T-helper 17 cell (primary cell): Measurements from ENCODE around the gene PPP1R2. TPM values are rescaled to one million over a fixed set of nuclear protein-coding genes. Genes with fewer than 3 reads are reported as not detected.
"Not testable (repeated sequence)": the region's sequence is repeated elsewhere in the genome, so short reads cannot be mapped to it uniquely, and the experiment has no call there.

Experiments
- ATAC-seq: fragments of 150-1000 bp; cut with Tn5 transposase; 2 replicates; pipeline ENCODE4 v1.10.0; 2021; ENCODE audit warnings: mild to moderate bottlenecking, moderate library complexity
- DNase-seq, 3 donors: peaks; one replicate each; pipeline versions ENCODE4 v3.0.0 to v3.0.0-alpha.2; 2020 to 2021
- H3K9me3 ChIP-seq: one replicate; pipeline ENCODE4 v1.7.0; 2013; ENCODE audit warnings: low read length, mild to moderate bottlenecking; ENCODE audit not compliant: control insufficient read depth, poor library complexity, severe bottlenecking
- H3K27ac Mint-ChIP-seq: one replicate; pipeline ENCODE4 v1.8.0; 2022; ENCODE audit warnings: mild to moderate bottlenecking, moderate library complexity, mixed read lengths
- H3K27me3 Mint-ChIP-seq: one replicate; pipeline ENCODE4 v1.8.0; 2022; ENCODE audit warnings: mixed read lengths
- H3K36me3 Mint-ChIP-seq: one replicate; pipeline ENCODE4 v1.8.0; 2022; ENCODE audit warnings: low read depth, mixed read lengths
- H3K4me1 Mint-ChIP-seq: one replicate; pipeline ENCODE4 v1.8.0; 2022; ENCODE audit warnings: mild to moderate bottlenecking, mixed read lengths
- H3K4me3 Mint-ChIP-seq: one replicate; pipeline ENCODE4 v1.8.0; 2022; ENCODE audit warnings: mild to moderate bottlenecking, moderate library complexity, mixed read lengths
- total RNA-seq, 4 donors: library from RNA in 2 of 4; stranded (reverse) in 2 of 4; gene quantifications; one replicate each; pipeline ENCODE4 v1.2.3 and lab custom pipeline; 2022 to 2026

Gene PPP1R2
- total RNA-seq (100 to 1,000 TPM; 135 to 141 TPM), total RNA-seq (lab: John Stamatoyannopoulos, UW) (150 to 236 reads per million in 2 donors)

DNA sequence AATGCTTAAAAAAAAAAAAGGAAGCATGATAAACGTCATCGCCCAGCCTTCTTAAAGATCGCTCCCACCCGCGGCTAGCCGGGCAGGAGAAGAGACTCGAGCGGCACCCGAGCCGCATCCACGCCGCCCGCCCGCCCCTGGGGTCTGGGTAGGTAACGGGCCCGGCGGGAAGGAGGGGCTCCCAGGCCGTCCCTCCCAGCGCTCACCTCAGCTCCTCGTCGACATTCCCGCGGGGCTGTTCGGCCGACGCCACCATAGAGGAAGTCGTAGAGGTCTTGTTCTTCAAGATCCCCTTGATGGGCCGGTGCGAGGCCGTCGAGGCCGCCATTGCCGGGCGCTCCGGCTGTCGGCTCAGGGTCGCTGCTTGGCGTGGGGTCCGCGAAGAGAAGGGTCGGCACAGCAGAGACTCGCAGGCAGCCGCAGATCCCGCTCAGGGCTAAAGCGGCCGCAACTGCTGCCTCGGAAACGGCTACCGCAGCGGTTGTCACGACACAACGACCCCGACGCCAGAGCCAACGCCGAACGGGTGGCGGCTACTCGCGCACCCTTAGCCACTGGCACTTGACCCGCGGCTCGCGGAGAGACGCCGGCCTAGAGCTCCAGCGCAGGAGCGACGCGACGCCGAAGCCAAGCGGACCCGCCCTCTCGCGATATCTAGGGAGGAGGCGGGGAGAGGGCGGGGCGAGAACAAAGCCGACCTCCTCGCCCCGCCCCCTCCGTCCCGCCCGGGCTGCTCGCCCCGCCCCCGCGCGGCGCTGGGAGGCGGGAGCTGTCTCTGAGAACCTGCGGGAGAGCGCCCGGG, at the start of gene PPP1R2:
Gene PPP1R2, minus strand, starts transcription at position 628 of the 802 bp plus-strand sequence. Its CDS starts 300 bp downstream, at position 328.
- no peaks in the 10 kb centered on the region for H3K27me3 Mint-ChIP-seq
- peak within 1 kb of the TSS; percentile 93 for H3K4me3 Mint-ChIP-seq
- H3K9me3 ChIP-seq = no peaks in the 10 kb centered on the region
- H3K27ac Mint-ChIP-seq = peak within 1 kb of the TSS; percentile 98
- peak; percentile 90 to 97 (median 93) for DNase-seq
- ATAC-seq = peak; percentile 83
- H3K36me3 Mint-ChIP-seq = peaks cover 3% of the 10 kb centered on the region
- H3K4me1 Mint-ChIP-seq = peaks cover 60% of the 10 kb centered on the region

DNA sequence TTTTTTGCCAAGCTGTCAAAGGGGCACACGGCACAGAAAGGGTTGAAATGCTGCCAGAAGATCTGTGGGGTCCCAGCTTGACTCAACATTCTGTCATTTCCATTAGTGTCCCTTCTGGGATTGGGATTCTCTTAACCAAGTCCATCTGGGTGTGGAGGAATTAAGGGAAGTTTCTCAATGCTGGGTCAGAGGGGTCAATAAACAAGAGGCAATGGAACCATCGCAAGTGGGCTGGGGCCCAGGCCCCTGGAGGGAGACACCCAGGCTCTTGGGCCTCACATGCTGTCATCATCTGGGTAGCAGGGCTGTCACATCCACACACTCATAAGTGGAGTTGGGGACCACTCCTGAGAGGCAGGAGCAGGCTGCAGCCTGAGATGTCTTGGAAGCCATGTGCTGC, 48.7 kb upstream of the PPP1R2 start:
- no peaks in the 10 kb centered on the region for H3K36me3 Mint-ChIP-seq
- peaks cover 2% of the 10 kb centered on the region for H3K4me1 Mint-ChIP-seq
- H3K9me3 ChIP-seq = peaks cover 2% of the 10 kb centered on the region
- ATAC-seq (no peak), DNase-seq (no peak)
- no peaks in the 10 kb centered on the region for H3K27me3 Mint-ChIP-seq
- no peak overlapping the region for H3K4me3 Mint-ChIP-seq
- no peak overlapping the region for H3K27ac Mint-ChIP-seq

DNA sequence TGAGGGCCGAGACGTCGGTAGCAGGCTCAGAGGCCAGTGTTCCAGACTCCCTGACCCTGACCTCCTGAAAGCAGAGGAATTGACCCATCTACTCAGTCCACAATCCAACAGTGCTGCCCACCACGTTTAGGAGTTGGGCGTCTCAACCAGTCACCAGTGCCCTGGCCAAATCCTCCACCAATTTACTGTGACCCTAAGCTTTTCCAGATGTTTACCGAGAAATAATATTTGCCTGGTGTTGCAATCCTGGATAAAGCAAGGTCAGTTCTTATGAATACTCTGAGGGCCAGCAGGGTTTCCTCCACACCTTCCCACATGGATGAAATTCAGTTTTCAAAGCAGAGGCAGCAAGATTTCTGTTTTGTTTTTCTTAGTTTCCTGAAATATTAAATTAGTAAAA, 48.1 kb upstream of the PPP1R2 start:
- Mint-ChIP-seq H3K4me1 (peaks cover 5% of the 10 kb centered on the region), H3K27ac (no peak overlapping the region), H3K27me3 (no peaks in the 10 kb centered on the region), H3K4me3 (no peak overlapping the region), H3K36me3 (no peaks in the 10 kb centered on the region)
- H3K9me3 ChIP-seq = peaks cover 2% of the 10 kb centered on the region
- no peak for DNase-seq
- ATAC-seq = no peak

DNA sequence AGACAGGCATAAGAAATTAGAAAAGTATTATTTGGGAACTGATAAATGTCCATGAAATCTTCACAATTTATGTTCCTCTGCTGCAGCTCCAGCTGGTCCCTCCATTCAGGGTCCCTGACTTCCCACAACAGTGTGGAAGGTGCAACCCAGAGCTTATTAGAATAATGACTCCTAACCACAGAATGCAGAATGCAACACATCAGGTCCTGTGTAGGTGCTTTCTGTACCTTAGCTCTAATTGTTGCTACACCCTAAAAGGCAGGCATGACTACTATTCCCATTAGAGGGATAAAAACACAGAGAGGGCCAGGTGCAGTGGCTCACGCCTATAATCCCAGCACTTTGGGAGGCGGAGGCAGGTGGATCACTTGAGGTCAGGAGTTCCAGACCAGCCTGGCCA, 47.3 kb upstream of the PPP1R2 start:
- H3K27ac Mint-ChIP-seq, H3K36me3 Mint-ChIP-seq, H3K4me1 Mint-ChIP-seq, H3K4me3 Mint-ChIP-seq, DNase-seq, H3K9me3 ChIP-seq, H3K27me3 Mint-ChIP-seq, ATAC-seq: not testable (repeated sequence)

DNA sequence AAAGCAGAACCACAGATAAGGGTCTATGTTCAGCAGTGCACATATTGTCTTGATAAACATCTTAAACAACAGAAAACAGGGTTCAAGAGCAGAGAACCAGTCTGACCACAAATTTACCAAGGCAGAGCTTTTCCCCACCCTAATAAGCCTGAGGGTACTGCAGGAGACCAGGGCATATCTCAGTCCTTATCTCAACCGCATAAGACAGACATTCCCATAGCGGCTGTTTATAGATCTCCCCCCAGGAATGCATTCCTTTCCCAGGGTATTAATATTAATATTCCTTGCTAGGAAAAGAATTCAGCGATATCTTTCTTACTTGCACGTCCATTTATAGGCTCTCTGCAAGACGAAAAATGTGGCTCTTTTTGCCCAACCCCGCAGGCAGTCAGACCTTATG, 46.7 kb upstream of the PPP1R2 start:
- not testable (repeated sequence) for ATAC-seq, H3K36me3 Mint-ChIP-seq, H3K4me1 Mint-ChIP-seq, H3K27ac Mint-ChIP-seq, DNase-seq, H3K9me3 ChIP-seq, H3K4me3 Mint-ChIP-seq, H3K27me3 Mint-ChIP-seq

DNA sequence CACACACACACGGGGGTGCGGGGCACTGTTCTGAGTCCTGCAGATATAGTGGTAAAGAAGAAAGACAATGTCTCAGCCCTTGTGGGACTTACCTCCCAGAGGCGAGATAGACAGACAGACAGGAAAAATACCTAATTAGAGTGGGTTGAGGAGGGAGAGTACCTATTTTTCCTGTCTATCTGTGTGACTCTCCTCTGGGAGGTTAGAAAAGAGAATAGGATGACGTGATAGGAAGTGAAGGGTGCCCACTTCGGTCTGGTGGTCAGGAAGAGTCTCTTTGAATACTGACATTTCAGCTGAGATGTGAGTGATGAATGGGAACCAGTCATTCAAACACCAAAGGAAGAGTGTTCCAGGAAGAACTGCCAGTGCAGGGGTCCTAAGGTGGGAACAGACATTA, 44.7 kb upstream of the PPP1R2 start:
- Mint-ChIP-seq H3K27ac (no peak overlapping the region), H3K27me3 (no peaks in the 10 kb centered on the region), H3K4me1 (peaks cover 6% of the 10 kb centered on the region), H3K4me3 (no peak overlapping the region), H3K36me3 (no peaks in the 10 kb centered on the region)
- DNase-seq (no peak), ATAC-seq (no peak)
- H3K9me3 ChIP-seq = peaks cover 2% of the 10 kb centered on the region

DNA sequence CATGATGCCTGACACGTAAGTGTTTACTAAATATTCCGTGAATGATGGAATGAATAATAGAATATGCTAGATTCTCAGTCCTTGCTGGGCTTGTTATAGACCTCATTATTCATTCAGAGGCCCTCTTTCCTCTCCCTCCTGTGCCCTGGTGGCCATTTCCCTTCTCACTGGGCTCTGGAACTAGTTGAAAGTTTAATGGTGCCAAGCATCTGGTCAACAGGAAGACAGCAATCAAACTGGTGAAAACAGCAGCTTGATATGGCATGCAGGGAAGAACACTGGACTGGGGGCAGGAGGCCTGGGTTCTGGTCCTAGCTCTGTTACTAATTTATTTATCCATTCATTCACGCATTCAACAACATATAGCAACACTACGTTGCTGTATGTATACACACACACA, 44.3 kb upstream of the PPP1R2 start:
- Mint-ChIP-seq H3K27ac (no peak overlapping the region), H3K4me1 (peaks cover 3% of the 10 kb centered on the region), H3K36me3 (no peaks in the 10 kb centered on the region), H3K4me3 (no peak overlapping the region), H3K27me3 (no peaks in the 10 kb centered on the region)
- DNase-seq = no peak
- peaks cover 2% of the 10 kb centered on the region for H3K9me3 ChIP-seq
- ATAC-seq = no peak

DNA sequence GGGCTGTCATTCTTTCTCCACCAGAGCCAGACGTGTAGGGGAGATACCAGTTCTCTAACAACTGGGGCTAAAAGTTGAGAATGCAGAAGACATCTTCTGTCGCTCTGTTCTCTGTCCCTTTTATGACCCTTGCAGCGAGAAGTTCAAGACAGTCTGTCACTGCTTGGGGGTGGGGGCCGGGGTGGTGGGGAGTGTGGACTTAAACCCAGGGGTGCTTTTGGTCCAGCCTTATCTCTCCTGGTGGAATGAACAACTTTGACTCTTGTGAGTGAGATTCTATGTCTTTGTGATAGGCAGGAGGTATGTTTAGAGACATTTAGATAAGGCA, 41.4 kb upstream of the PPP1R2 start:
- no peak for DNase-seq
- peaks cover 2% of the 10 kb centered on the region for H3K9me3 ChIP-seq
- Mint-ChIP-seq H3K27ac (no peak overlapping the region), H3K4me3 (no peak overlapping the region), H3K27me3 (no peaks in the 10 kb centered on the region), H3K4me1 (peaks cover 5% of the 10 kb centered on the region), H3K36me3 (no peaks in the 10 kb centered on the region)
- ATAC-seq = no peak

DNA sequence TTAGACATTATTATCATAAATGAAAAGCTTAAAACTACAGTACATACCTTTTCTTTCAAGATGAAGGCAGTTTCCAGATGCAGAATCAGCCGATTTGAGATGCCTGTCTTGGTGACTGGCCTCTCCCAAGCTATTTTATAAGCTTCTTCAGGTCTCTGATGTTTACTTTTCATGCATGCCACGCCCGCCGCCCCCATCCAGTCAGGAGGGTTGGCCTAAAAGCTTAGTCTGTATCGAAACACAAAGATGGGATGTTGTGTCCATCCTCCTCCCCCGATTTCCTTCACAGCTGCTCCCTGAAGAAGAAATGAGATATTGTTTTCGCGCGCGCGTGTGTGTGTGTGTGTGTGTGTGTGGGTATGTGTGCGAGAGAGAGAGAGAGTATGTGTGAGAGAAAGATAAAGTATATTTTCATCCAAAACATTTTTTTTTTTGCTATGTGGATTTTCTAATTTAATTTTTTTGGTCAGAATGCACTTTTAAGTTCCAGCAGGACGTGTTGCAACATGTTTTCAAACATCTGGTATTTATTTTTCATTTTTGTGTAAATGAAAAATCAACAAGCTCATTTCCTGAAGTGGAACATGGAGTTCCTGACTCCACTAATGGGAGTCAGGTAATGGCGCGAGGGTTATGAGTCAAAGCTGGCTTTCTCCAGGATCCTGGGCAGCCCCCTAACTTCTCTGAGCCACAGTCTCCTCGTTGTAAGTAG, 40.9 kb upstream of the PPP1R2 start, which contains the start of gene APOD:
Gene APOD, minus strand, starts transcription at position 110 of the 712 bp plus-strand sequence. CDS start 4,479 bp downstream, outside the sequence.
- Mint-ChIP-seq H3K27me3 (no peaks in the 10 kb centered on the region), H3K27ac (no peak within 1 kb of the TSS), H3K36me3 (no peaks in the 10 kb centered on the region), H3K4me1 (peaks cover 5% of the 10 kb centered on the region), H3K4me3 (no peak within 1 kb of the TSS)
- peaks cover 2% of the 10 kb centered on the region for H3K9me3 ChIP-seq
- ATAC-seq (no peak), DNase-seq (no peak)

DNA sequence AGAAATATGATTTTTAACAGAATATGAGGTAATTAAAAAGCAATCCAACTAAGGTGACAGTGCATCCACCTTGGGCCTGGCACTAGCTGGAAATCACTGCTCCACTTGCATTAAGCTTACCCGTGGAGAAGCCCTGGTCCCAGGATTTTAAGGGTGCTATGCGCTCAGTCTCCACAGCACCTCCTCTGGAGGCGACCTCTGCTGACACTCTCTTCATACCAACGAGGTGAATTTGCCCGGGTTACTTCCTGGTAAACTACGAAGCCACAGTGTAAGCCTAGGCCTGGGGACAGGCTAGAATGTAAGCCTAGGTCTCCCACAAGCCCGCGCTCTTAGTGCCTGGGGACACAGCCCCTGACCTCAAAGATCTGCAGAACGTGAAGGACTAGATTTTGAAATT, 39.8 kb upstream of the PPP1R2 start:
- Mint-ChIP-seq H3K27ac (no peak overlapping the region), H3K36me3 (no peaks in the 10 kb centered on the region), H3K4me1 (peaks cover 5% of the 10 kb centered on the region), H3K4me3 (no peak overlapping the region), H3K27me3 (no peaks in the 10 kb centered on the region)
- H3K9me3 ChIP-seq = no peaks in the 10 kb centered on the region
- DNase-seq (no peak), ATAC-seq (no peak)

DNA sequence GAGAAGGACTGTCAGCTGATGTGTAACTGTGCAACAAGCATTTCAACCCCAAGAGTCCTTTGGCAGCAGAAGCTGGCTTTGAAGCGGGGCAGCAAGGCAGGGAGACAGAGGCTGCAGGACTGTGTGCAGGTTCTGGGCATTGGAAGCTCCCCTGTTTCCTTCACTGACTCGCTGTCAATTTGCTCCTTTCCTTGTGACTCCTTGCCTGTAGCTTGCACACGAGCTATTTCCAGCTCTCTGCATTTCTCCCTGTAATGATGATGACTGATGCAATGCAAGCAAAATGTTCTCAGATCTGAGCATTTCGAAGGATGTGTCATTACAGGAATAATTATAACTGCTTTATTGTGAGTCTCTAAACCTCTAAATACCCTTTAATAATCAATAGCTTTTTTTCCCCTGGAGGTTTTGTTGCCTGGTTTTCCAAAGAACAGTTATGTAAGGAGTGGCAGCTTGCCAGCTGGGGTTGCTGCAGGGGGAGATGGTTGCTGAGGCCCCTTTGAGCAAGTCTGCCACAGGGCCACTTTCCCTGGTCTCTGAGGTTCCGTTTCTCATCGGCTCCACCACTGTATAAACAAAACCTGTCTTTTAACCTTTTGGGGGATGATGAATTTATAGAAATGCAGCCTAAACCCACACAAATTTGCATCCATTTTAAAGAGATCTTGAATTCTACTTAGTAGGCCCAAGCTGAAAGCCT, 37.8 kb upstream of the PPP1R2 start:
- Mint-ChIP-seq H3K4me1 (peaks cover 6% of the 10 kb centered on the region), H3K27ac (no peak overlapping the region), H3K36me3 (no peaks in the 10 kb centered on the region), H3K4me3 (no peak overlapping the region), H3K27me3 (no peaks in the 10 kb centered on the region)
- ATAC-seq (no peak), DNase-seq (no peak)
- no peaks in the 10 kb centered on the region for H3K9me3 ChIP-seq

DNA sequence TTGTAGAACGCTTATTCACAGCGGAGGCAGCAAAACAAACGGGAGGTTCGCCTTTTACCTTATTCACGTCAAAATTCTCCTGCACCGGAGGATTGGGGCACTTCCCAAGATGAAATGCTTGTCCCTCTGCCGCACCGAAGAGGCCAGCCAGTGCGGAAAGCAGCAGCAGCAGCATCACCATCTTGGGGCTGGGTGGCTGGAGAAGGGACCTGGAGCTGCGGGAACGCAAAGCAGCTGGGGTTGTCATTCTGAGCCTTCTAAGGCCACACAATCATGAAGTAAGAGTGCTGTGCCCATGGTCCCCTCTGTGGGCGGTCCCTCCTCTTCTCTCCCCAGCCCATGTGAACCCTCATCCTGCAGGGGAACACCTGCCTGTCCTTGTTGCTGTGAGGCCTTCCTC, 36.2 kb upstream of the PPP1R2 start:
- H3K9me3 ChIP-seq = no peaks in the 10 kb centered on the region
- DNase-seq = no peak
- H3K4me3 Mint-ChIP-seq = no peak overlapping the region
- no peaks in the 10 kb centered on the region for H3K27me3 Mint-ChIP-seq
- no peak overlapping the region for H3K27ac Mint-ChIP-seq
- no peaks in the 10 kb centered on the region for H3K36me3 Mint-ChIP-seq
- H3K4me1 Mint-ChIP-seq = peaks cover 6% of the 10 kb centered on the region
- no peak for ATAC-seq

DNA sequence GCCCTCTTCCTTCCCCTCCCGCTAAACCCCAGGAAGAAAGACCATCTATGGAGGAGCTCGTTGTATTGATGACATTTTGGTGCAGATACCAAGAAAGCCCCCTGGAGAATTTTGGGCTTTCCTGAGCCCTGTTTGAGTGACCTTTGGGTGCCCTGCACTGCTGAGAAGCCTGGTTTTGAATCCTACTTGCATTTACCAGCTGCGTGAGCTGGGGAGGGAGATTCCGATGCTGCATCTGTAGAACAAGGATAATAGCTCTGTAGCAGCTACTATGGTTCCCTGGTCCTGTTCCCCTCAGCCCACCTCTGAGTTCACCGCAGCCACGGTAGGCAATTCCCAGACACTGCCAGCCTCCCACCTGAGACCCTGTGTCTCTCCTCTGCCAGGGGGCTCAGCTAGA, 35.4 kb upstream of the PPP1R2 start:
- H3K4me3 Mint-ChIP-seq = peak overlapping the region; percentile 36
- H3K4me1 Mint-ChIP-seq = peaks cover 6% of the 10 kb centered on the region
- no peaks in the 10 kb centered on the region for H3K27me3 Mint-ChIP-seq
- H3K27ac Mint-ChIP-seq = no peak overlapping the region
- no peaks in the 10 kb centered on the region for H3K36me3 Mint-ChIP-seq
- no peak for DNase-seq
- no peaks in the 10 kb centered on the region for H3K9me3 ChIP-seq
- ATAC-seq = no peak
